Panc1 (cell line): ENCODE results near the gene DLG5.
"Not testable (repeated sequence)": the region's sequence is repeated elsewhere in the genome, so short reads cannot be mapped to it uniquely, and the experiment has no call there.

ENCODE experiments used
- POLR2AphosphoS5 ChIP-seq: IDR thresholded peaks from 2 replicates; pipeline ENCODE4 v1.6.1; 2012; ENCODE audit warnings: mild to moderate bottlenecking, low read depth, low read length, moderate library complexity
- SIN3A ChIP-seq: IDR thresholded peaks from 2 replicates; pipeline ENCODE4 v1.6.1; 2012; ENCODE audit warnings: low read depth, mild to moderate bottlenecking, low read length, moderate library complexity, borderline replicate concordance; ENCODE audit not compliant: insufficient read depth
- TF ChIP-seq, protein P1 (sequence below): fragments of 450-650 bp; IDR thresholded peaks from 2 replicates; pipeline ENCODE4 v1.5.1; 2017; ENCODE audit warnings: mild to moderate bottlenecking
- TF ChIP-seq, protein P2 (sequence below), 2 experiments: IDR thresholded peaks; 2 replicates each; pipeline ENCODE4 v1.6.1; 2011 to 2012; ENCODE audit warnings: low read depth in 2 of 2, control low read depth in 1 of 2, low read length in 1 of 2, mild to moderate bottlenecking in 1 of 2, moderate library complexity in 1 of 2; ENCODE audit not compliant: insufficient read depth in 1 of 2

DNA sequence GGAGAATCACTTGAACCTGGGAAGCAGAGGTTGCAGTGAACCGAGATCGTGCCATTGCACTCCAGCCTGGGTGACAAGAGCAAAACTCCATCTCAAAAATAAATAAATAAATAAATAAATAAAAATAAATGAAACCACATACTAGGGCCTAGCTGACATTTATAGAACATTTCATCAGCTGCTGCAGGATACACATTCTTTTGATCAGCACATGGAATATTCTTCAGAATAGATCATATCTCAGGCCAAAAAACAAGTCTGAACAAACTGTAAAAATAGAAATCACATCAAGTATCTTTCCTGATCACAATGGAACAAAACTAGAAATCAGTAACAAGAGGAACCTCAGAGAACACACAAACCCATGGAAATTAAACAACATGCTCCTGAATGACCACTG, 168.1 kb downstream of the DLG5 start:
- TF ChIP-seq, protein P1, sequence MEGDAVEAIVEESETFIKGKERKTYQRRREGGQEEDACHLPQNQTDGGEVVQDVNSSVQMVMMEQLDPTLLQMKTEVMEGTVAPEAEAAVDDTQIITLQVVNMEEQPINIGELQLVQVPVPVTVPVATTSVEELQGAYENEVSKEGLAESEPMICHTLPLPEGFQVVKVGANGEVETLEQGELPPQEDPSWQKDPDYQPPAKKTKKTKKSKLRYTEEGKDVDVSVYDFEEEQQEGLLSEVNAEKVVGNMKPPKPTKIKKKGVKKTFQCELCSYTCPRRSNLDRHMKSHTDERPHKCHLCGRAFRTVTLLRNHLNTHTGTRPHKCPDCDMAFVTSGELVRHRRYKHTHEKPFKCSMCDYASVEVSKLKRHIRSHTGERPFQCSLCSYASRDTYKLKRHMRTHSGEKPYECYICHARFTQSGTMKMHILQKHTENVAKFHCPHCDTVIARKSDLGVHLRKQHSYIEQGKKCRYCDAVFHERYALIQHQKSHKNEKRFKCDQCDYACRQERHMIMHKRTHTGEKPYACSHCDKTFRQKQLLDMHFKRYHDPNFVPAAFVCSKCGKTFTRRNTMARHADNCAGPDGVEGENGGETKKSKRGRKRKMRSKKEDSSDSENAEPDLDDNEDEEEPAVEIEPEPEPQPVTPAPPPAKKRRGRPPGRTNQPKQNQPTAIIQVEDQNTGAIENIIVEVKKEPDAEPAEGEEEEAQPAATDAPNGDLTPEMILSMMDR = not testable (repeated sequence)
- TF ChIP-seq, protein P2, sequence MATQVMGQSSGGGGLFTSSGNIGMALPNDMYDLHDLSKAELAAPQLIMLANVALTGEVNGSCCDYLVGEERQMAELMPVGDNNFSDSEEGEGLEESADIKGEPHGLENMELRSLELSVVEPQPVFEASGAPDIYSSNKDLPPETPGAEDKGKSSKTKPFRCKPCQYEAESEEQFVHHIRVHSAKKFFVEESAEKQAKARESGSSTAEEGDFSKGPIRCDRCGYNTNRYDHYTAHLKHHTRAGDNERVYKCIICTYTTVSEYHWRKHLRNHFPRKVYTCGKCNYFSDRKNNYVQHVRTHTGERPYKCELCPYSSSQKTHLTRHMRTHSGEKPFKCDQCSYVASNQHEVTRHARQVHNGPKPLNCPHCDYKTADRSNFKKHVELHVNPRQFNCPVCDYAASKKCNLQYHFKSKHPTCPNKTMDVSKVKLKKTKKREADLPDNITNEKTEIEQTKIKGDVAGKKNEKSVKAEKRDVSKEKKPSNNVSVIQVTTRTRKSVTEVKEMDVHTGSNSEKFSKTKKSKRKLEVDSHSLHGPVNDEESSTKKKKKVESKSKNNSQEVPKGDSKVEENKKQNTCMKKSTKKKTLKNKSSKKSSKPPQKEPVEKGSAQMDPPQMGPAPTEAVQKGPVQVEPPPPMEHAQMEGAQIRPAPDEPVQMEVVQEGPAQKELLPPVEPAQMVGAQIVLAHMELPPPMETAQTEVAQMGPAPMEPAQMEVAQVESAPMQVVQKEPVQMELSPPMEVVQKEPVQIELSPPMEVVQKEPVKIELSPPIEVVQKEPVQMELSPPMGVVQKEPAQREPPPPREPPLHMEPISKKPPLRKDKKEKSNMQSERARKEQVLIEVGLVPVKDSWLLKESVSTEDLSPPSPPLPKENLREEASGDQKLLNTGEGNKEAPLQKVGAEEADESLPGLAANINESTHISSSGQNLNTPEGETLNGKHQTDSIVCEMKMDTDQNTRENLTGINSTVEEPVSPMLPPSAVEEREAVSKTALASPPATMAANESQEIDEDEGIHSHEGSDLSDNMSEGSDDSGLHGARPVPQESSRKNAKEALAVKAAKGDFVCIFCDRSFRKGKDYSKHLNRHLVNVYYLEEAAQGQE (IDR thresholded peaks at IDR 0.05; ENCODE audit: insufficient read depth in 1 of 2, low read depth in 2 of 2, low read length in 1 of 2) = not testable (repeated sequence)
- TF ChIP-seq SIN3A, POLR2AphosphoS5: not testable (repeated sequence)
